ENCODE measurements around the gene DLGAP4. TPM values are rescaled to one million over a fixed set of nuclear protein-coding genes. Genes with fewer than 3 reads are reported as not detected.

Gene DLGAP4
- total RNA-seq, 2 donors from 2014 or later, result 62.9 to 78.2 TPM

DNA sequence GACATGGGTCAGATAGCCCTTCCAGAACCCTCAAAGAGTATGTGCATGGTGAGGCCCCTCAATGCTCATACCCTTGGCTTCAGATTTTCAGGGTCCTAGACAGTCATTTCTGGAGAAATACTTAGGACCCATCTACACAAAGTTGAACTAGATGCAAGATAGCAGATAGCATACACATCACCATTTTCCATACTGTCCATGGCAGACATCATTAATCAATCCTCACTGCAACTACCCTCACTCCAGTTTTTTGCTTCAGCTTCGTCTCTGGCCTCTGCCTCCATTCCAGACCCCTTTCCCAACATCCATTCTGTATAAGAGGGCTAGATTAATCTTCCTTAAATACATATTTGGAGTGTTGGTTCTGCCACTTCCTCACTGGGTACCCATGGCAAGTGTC lies 139.7 kb downstream of the DLGAP4 start:
- Histone ChIP-seq H3K9me3 (ENCODE audit: control insufficient read depth, low read length) (no peaks in the 10 kb centered on the region), H3K9ac (ENCODE audit: extremely low read depth, low read length, poor library complexity, severe bottlenecking) (no peak overlapping the region), H3K36me3 (ENCODE audit: control insufficient read depth, insufficient read depth, low read length) (no peaks in the 10 kb centered on the region), H3K4me1 (ENCODE audit: control insufficient read depth, insufficient read depth, low read length) (no peaks in the 10 kb centered on the region), H3K4me3 (ENCODE audit: low read length) (no peak overlapping the region), H3K27ac (ENCODE audit: low read depth, low read length) (no peak overlapping the region), H3K27me3 (ENCODE audit: control insufficient read depth, insufficient read depth, low read length, poor library complexity, severe bottlenecking) (no peaks in the 10 kb centered on the region)
- Mint-ChIP-seq H3K27ac (no peak overlapping the region), H3K9me3 (no peaks in the 10 kb centered on the region), H3K4me3 (no peak overlapping the region), H3K4me1 (no peaks in the 10 kb centered on the region), H3K36me3 (ENCODE audit: low read depth) (no peaks in the 10 kb centered on the region), H3K27me3 (ENCODE audit: insufficient read depth) (no peaks in the 10 kb centered on the region)
- WGBS, 2 experiments (ENCODE audit: insufficient coverage in 1 of 2, insufficient read length in 1 of 2), result 86% methylated on average over 1 of the region's 1 CpG; no CpG with 5 or more reads in 1 of the 2 experiments
- TF ChIP-seq, protein P1, sequence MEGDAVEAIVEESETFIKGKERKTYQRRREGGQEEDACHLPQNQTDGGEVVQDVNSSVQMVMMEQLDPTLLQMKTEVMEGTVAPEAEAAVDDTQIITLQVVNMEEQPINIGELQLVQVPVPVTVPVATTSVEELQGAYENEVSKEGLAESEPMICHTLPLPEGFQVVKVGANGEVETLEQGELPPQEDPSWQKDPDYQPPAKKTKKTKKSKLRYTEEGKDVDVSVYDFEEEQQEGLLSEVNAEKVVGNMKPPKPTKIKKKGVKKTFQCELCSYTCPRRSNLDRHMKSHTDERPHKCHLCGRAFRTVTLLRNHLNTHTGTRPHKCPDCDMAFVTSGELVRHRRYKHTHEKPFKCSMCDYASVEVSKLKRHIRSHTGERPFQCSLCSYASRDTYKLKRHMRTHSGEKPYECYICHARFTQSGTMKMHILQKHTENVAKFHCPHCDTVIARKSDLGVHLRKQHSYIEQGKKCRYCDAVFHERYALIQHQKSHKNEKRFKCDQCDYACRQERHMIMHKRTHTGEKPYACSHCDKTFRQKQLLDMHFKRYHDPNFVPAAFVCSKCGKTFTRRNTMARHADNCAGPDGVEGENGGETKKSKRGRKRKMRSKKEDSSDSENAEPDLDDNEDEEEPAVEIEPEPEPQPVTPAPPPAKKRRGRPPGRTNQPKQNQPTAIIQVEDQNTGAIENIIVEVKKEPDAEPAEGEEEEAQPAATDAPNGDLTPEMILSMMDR (conservative IDR thresholded peaks at IDR 0.05), result no peak
- no peak for DNase-seq

DNA sequence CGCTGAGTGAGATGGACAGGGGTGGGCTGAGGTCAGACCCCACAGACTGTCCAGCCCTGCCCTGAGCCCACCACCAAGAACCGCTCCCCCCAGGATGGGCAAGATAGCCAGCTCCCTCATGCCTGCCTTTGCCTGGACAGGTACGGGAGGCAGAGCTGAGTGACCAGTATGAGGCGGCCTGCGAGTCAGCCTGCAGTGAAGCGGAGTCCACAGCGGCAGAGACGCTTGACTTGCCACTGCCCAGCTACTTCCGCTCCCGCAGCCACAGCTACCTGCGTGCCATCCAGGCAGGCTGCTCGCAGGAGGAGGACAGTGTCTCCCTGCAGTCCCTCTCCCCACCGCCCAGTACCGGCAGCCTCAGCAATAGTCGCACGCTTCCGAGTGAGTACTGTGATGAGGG lies 140.4 kb downstream of the DLGAP4 start:
- no peak overlapping the region for H3K9ac ChIP-seq (ENCODE audit: extremely low read depth, low read length, poor library complexity, severe bottlenecking)
- 91 to 95% methylated on average over 10 to 17 of the region's 17 CpGs for WGBS, 2 experiments (ENCODE audit: insufficient coverage in 1 of 2, insufficient read length in 1 of 2)
- DNase-seq, result no peak
- TF ChIP-seq, protein P1 (conservative IDR thresholded peaks at IDR 0.05), result no peak
- no peaks in the 10 kb centered on the region for H3K27me3 ChIP-seq (ENCODE audit: control insufficient read depth, insufficient read depth, low read length, poor library complexity, severe bottlenecking)
- no peaks in the 10 kb centered on the region for H3K36me3 ChIP-seq (ENCODE audit: control insufficient read depth, insufficient read depth, low read length)
- H3K9me3 ChIP-seq (ENCODE audit: control insufficient read depth, low read length), result no peaks in the 10 kb centered on the region
- H3K4me1 ChIP-seq (ENCODE audit: control insufficient read depth, insufficient read depth, low read length), result no peaks in the 10 kb centered on the region
- no peaks in the 10 kb centered on the region for H3K4me1 Mint-ChIP-seq
- no peak overlapping the region for H3K4me3 Mint-ChIP-seq
- H3K27ac ChIP-seq (ENCODE audit: low read depth, low read length), result no peak overlapping the region
- no peaks in the 10 kb centered on the region for H3K27me3 Mint-ChIP-seq (ENCODE audit: insufficient read depth)
- H3K4me3 ChIP-seq (ENCODE audit: low read length), result no peak overlapping the region
- H3K27ac Mint-ChIP-seq, result no peak overlapping the region
- no peaks in the 10 kb centered on the region for H3K9me3 Mint-ChIP-seq
- no peaks in the 10 kb centered on the region for H3K36me3 Mint-ChIP-seq (ENCODE audit: low read depth)

DNA sequence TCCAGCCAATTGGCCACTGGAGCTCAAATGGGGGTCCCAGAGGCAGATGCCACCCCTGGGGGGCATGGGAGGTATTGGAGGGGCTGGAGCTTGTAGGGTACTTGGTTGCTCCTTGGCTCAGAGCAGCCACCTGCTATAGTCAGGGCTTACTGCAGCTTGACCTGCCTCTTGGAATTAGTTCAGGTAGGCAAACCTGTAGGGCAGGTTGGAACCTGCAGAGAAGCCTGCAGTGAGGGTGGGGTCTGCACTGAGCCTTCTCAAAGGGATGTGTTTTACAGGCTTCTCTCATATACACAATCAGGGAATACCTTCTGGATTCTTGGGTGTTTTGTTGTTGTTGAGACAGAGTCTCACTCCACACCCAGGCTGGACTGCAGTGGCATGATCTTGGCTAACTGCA lies 141.0 kb downstream of the DLGAP4 start:
- no peaks in the 10 kb centered on the region for H3K36me3 Mint-ChIP-seq (ENCODE audit: low read depth)
- TF ChIP-seq, protein P1 (conservative IDR thresholded peaks at IDR 0.05), result no peak
- H3K9me3 ChIP-seq (ENCODE audit: control insufficient read depth, low read length), result no peaks in the 10 kb centered on the region
- DNase-seq, result no peak
- H3K4me1 Mint-ChIP-seq, result no peaks in the 10 kb centered on the region
- H3K4me3 Mint-ChIP-seq, result no peak overlapping the region
- no peak overlapping the region for H3K27ac ChIP-seq (ENCODE audit: low read depth, low read length)
- H3K36me3 ChIP-seq (ENCODE audit: control insufficient read depth, insufficient read depth, low read length), result no peaks in the 10 kb centered on the region
- H3K9me3 Mint-ChIP-seq, result no peaks in the 10 kb centered on the region
- no peaks in the 10 kb centered on the region for H3K27me3 Mint-ChIP-seq (ENCODE audit: insufficient read depth)
- no peak overlapping the region for H3K9ac ChIP-seq (ENCODE audit: extremely low read depth, low read length, poor library complexity, severe bottlenecking)
- no peaks in the 10 kb centered on the region for H3K4me1 ChIP-seq (ENCODE audit: control insufficient read depth, insufficient read depth, low read length)
- H3K27ac Mint-ChIP-seq, result no peak overlapping the region
- H3K4me3 ChIP-seq (ENCODE audit: low read length), result no peak overlapping the region
- no peaks in the 10 kb centered on the region for H3K27me3 ChIP-seq (ENCODE audit: control insufficient read depth, insufficient read depth, low read length, poor library complexity, severe bottlenecking)

Data from endodermal cell (in vitro differentiated cells).